Neuron (in vitro differentiated cells): ENCODE results near the gene WWP2.

ENCODE experiments used
- H2AFZ ChIP-seq: one replicate; pipeline ENCODE4 v1.6.1; 2013; ENCODE audit warnings: low read depth, mild to moderate bottlenecking, inconsistent platforms, low read length, moderate library complexity
- H3K27me3 ChIP-seq: one replicate; pipeline ENCODE4 v1.6.1; 2013; ENCODE audit warnings: low read length; ENCODE audit not compliant: insufficient read depth
- H3K36me3 ChIP-seq: one replicate; pipeline ENCODE4 v1.6.1; 2013; ENCODE audit warnings: low read length; ENCODE audit not compliant: insufficient read depth
- H3K4me1 ChIP-seq: one replicate; pipeline ENCODE4 v1.6.1; 2013; ENCODE audit warnings: low read length; ENCODE audit not compliant: insufficient read depth
- H3K4me3 ChIP-seq: 2 replicates; pipeline ENCODE4 v1.5.1; 2013; ENCODE audit warnings: mild to moderate bottlenecking, low read length, moderate library complexity
- H3K9me3 ChIP-seq: one replicate; pipeline ENCODE4 v1.6.1; 2013; ENCODE audit warnings: low read length

Gene WWP2

GRCh38 chr16:69917311-69917710 lies 155.2 kb downstream of the WWP2 start:
- Histone ChIP-seq H3K4me1 (peaks cover 11% of the 10 kb centered on the region), H2AFZ (no peak overlapping the region), H3K9me3 (no peaks in the 10 kb centered on the region), H3K36me3 (peaks cover 2% of the 10 kb centered on the region), H3K27me3 (no peaks in the 10 kb centered on the region), H3K4me3 (no peak overlapping the region)

GRCh38 chr16:69917739-69918138 lies 155.6 kb downstream of the WWP2 start:
- Histone ChIP-seq H3K36me3 (peaks cover 2% of the 10 kb centered on the region), H3K4me3 (no peak overlapping the region), H3K9me3 (no peaks in the 10 kb centered on the region), H3K27me3 (no peaks in the 10 kb centered on the region), H3K4me1 (peaks cover 11% of the 10 kb centered on the region), H2AFZ (no peak overlapping the region)

- H2AFZ ChIP-seq, result no peak overlapping the region
- H3K9me3 ChIP-seq, result no peaks in the 10 kb centered on the region
- H3K4me3 ChIP-seq, result no peak overlapping the region
- H3K36me3 ChIP-seq, result peaks cover 2% of the 10 kb centered on the region
- no peaks in the 10 kb centered on the region for H3K27me3 ChIP-seq
- H3K4me1 ChIP-seq, result peaks cover 11% of the 10 kb centered on the region
Observed at GRCh38 chr16:69918241-69918640, 156.1 kb downstream of the WWP2 start.

DNA sequence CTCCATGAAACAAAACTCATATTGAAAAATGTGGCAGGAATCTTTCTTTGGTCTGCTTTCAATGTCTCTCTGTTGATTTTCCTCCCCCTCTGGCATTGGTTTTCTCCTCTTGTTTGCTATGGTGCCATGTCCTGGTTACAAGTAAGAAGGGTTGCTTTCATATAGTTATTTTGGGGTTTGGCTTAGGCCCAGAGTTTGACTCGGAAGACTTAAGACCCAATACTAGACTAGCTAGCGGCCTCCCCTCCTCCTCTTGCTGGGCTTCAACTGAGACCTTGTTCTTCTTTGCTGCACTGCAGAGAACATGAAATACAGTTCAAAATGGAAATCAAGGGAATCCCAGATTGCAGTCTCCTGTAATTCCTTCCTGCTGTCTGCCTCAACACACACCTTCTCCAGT lies 159.0 kb downstream of the WWP2 start:
- no peaks in the 10 kb centered on the region for H3K9me3 ChIP-seq
- H3K36me3 ChIP-seq, result peaks cover 9% of the 10 kb centered on the region
- no peaks in the 10 kb centered on the region for H3K27me3 ChIP-seq
- H3K4me1 ChIP-seq, result peaks cover 11% of the 10 kb centered on the region
- no peak overlapping the region for H3K4me3 ChIP-seq
- no peak overlapping the region for H2AFZ ChIP-seq

GRCh38 chr16:69922200-69922599 lies 160.1 kb downstream of the WWP2 start:
- Histone ChIP-seq H3K4me3 (no peak overlapping the region), H3K9me3 (no peaks in the 10 kb centered on the region), H3K27me3 (no peaks in the 10 kb centered on the region), H3K36me3 (peaks cover 10% of the 10 kb centered on the region), H2AFZ (no peak overlapping the region), H3K4me1 (peaks cover 9% of the 10 kb centered on the region)

DNA sequence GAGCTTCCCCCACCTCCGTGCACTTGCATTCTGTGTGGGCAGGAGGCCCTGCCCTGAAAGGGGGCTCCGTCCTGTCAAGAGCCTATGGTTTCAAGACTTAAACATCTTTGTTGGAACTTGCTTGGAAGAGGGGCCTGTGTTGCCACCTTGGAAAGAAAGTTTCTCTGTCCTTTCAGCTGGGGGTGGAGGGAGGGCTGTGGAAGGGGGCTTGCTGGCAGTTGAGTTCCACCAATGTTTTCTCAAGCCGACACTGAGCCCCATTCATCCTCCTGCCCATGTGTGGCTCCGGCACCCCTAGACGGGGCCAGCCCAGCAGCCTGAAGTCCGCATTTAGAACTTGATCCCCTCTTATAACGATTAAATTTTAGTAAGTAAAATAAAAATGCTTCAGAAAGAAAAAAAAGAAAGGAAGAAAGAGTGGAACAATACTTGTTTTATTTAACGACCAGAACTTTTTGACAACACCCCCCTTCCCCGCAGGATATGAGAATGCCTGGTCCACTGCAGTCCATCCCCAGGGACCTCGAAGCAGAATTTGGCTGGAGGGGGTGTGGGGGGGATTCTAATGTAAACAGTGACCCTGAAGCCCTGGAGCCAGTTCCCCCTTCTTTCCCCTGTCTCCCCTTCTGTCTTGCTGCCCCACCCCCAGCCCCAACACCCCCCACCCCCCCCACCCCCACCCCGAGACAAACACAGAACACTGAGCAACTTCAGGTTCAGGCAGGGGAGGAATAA lies 162.1 kb downstream of the WWP2 start:
- H3K27me3 ChIP-seq, result no peaks in the 10 kb centered on the region
- H3K4me3 ChIP-seq, result no peak overlapping the region
- peaks cover 7% of the 10 kb centered on the region for H3K36me3 ChIP-seq
- no peaks in the 10 kb centered on the region for H3K4me1 ChIP-seq
- no peak overlapping the region for H2AFZ ChIP-seq
- H3K9me3 ChIP-seq, result no peaks in the 10 kb centered on the region

DNA sequence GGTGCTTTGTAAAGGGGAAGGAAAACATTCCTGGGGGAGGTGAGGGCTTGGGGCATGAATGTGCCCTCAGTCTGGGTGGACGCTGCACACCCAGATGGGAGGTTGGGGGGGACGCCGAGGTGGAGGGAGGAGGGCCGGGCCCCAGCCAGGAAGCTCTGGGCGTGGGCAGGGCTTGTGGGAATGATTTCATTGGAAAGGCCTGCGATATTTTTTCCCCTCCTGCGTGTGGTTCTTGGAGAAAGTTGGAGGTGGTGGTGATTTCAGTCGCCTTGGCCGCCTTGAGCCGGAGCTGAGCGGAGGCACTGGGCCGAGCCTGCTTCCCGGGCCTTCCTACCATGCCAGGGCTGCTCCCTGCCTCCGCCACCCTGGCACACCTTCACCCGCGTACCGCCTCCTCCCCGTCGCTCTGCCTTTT lies 162.7 kb downstream of the WWP2 start:
- Histone ChIP-seq H3K27me3 (no peaks in the 10 kb centered on the region), H3K4me3 (no peak overlapping the region), H2AFZ (no peak overlapping the region), H3K36me3 (peaks cover 12% of the 10 kb centered on the region), H3K4me1 (no peaks in the 10 kb centered on the region), H3K9me3 (no peaks in the 10 kb centered on the region)

DNA sequence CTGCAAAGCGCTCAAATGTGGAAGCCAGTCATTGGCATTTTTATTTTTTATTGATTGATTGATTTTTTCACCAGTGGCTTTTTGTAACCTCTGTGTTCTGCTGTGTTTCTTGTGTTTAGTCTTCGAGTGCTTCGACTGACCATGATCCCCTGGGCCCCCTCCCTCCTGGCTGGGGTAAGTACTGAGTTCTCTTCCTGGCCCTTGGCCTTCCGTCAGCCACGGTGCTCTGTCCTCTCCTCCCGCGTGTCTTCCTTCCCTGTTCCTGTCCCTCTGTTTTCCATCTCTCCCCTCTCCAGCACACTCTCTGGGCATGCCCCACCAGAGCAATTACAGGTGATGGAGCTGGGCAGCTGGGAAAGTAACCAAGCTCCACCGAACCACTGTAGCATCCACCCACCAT lies 163.2 kb downstream of the WWP2 start:
- no peaks in the 10 kb centered on the region for H3K4me1 ChIP-seq
- no peaks in the 10 kb centered on the region for H3K27me3 ChIP-seq
- no peaks in the 10 kb centered on the region for H3K9me3 ChIP-seq
- no peak overlapping the region for H2AFZ ChIP-seq
- H3K4me3 ChIP-seq, result no peak overlapping the region
- peaks cover 16% of the 10 kb centered on the region for H3K36me3 ChIP-seq

- H3K36me3 ChIP-seq, result peaks cover 19% of the 10 kb centered on the region
- no peak overlapping the region for H2AFZ ChIP-seq
- H3K9me3 ChIP-seq, result no peaks in the 10 kb centered on the region
- no peaks in the 10 kb centered on the region for H3K4me1 ChIP-seq
- H3K27me3 ChIP-seq, result no peaks in the 10 kb centered on the region
- H3K4me3 ChIP-seq, result no peak overlapping the region
Observed at GRCh38 chr16:69926241-69926640, 164.1 kb downstream of the WWP2 start.

GRCh38 chr16:69927056-69927757 lies 165.1 kb downstream of the WWP2 start:
- no peaks in the 10 kb centered on the region for H3K9me3 ChIP-seq
- no peak overlapping the region for H3K4me3 ChIP-seq
- H3K27me3 ChIP-seq, result no peaks in the 10 kb centered on the region
- H3K4me1 ChIP-seq, result no peaks in the 10 kb centered on the region
- peaks cover 25% of the 10 kb centered on the region for H3K36me3 ChIP-seq
- no peak overlapping the region for H2AFZ ChIP-seq

DNA sequence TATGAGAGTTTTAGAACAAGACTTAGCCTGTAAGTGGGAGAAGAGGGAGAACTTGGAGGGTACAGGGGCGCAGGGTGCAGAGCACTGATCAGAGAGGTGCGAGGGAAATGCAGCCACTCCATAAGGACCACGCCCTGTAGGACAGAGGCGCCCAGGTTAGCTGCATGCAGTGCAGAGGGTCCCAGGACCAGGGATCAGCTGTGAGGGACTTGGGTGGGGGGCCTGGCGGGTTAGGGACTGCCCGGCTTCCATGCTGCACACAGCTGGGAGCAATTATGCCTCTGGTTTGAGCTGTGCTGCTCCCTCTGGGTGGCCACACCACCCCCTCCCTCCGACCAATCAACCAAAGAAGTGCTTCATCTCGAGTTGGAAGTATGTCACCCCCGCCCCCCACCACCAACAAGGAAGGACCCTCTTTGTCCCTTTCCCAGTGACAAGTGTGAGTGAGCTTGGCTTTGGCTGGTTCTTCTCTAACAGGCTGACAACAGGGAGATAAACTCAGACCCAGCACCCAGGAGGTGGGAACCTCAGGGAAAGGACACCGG lies 166.8 kb downstream of the WWP2 start:
- Histone ChIP-seq H3K4me1 (no peaks in the 10 kb centered on the region), H3K27me3 (no peaks in the 10 kb centered on the region), H3K9me3 (no peaks in the 10 kb centered on the region), H2AFZ (no peak overlapping the region), H3K4me3 (no peak overlapping the region), H3K36me3 (peaks cover 36% of the 10 kb centered on the region)

DNA sequence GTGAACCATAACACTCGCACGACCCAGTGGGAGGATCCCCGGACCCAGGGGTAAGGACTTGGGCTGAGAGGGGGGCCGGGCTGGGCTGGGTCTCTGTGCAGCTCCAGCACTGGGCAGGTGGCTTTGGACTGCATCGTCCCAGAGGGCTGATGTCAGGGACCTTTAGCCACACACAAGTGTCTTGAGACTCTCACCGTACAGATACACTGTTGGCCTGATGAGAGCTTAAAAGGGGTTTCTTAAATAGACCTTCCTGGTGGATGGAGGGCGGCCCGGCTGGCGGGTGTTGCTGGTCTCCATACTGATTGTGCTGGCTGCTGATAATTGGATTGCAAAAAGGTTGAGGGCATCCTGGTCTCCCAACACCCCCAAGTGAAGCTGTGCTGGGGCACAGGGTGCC lies 167.3 kb downstream of the WWP2 start:
- Histone ChIP-seq H3K36me3 (peaks cover 38% of the 10 kb centered on the region), H3K9me3 (no peaks in the 10 kb centered on the region), H3K4me3 (no peak overlapping the region), H3K27me3 (no peaks in the 10 kb centered on the region), H3K4me1 (no peaks in the 10 kb centered on the region), H2AFZ (no peak overlapping the region)

DNA sequence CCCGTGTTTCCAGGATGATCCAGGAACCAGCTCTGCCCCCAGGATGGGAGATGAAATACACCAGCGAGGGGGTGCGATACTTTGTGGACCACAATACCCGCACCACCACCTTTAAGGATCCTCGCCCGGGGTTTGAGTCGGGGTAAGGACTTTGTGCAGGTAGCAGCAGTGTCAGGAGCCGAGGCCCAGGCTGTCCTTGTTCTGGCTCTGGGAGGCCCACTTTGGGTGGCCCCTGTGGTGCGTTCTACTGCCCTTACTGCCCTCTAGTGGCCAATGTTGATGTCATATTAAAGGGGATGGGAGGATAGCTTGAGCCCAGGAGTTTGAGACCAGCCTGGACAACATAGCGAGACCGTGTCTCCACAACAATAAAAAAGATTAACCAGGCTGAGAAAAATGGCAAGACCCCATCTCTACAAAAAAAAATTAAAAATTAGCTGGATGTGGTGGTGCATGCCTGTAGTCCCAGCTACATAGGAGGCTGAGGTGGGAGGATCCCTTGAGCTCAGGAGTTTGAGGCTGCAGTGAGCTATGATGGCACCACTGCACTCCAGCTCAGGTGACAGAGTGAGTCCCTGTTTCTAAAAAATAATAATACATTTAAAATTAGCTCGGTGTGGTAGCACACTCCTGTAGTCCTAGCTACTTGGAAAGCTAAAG lies 168.1 kb downstream of the WWP2 start:
- Histone ChIP-seq H3K9me3 (no peaks in the 10 kb centered on the region), H3K4me1 (no peaks in the 10 kb centered on the region), H2AFZ (no peak overlapping the region), H3K27me3 (no peaks in the 10 kb centered on the region), H3K4me3 (no peak overlapping the region), H3K36me3 (peaks cover 41% of the 10 kb centered on the region)
